Stimulated activated CD4-positive, alpha-beta T cell treated with anti-CD3 and anti-CD28 coated beads, Interleukin-4, amount 100 ng/mL, for 24 hours (primary cell): ENCODE results near the gene SIK3.
"Not testable (repeated sequence)": the region's sequence is repeated elsewhere in the genome, so short reads cannot be mapped to it uniquely, and the experiment has no call there.

Experiments
- DNase-seq: peaks from one replicate; pipeline ENCODE4 v3.0.0-alpha.2; 2020

The SIK3 gene

DNA sequence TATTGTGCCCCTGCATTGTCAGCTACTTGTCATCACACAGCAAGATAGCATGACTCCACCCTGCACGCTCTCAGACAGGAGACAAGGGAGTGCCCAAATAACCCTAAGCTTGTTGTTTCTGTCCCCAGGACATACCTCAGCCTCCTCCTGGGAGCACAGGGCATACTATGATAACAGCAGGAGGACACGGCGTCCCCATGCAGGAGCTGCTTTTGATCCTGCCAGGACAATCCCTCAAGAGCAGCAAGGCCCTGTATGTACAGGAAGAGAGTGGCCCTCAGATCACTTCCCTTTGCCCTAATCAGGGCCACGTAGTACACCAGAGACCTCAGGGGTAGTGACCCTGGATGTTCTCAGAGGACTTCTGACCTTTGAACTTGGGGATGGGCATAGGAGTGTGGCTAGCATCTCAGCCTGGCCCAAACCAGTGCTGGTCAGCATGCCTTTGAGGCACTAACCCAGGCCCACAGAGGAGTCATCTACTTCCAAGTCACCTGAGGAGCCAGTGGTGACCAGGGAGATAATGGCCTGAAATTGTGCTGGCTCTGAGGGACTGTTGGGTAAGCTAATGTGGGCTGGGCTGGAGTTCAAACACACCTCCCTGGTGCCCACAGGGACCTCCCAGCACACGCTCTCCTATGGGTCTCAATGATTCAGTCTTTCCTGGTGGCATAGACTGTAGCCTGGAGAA, 284.3 kb downstream of the SIK3 start:
- no peak for DNase-seq

- DNase-seq, result no peak
These were observed 285.1 kb downstream of the SIK3 start for GRCh38 chr11:116813170-116813569.

DNA sequence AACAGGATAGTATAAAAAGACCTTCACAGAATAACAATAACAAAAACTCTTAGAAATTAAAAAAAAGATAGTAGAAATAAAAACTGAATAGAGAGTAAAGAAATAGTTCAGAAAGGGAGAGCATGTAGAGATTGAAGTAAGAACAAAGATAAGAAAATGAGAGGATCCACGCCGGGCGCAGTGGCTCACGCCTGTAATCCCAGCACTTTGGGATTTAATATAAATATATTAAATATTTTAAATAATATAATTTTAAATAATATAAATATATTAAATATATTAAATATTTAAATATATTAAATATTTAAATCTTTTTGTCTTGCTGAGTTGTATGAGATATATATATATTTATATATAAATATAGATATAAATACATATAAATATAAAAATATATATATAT, 286.1 kb downstream of the SIK3 start:
- DNase-seq, result no peak

GRCh38 chr11:116811194-116811593, 287.0 kb downstream of the SIK3 start:
- no peak for DNase-seq

DNA sequence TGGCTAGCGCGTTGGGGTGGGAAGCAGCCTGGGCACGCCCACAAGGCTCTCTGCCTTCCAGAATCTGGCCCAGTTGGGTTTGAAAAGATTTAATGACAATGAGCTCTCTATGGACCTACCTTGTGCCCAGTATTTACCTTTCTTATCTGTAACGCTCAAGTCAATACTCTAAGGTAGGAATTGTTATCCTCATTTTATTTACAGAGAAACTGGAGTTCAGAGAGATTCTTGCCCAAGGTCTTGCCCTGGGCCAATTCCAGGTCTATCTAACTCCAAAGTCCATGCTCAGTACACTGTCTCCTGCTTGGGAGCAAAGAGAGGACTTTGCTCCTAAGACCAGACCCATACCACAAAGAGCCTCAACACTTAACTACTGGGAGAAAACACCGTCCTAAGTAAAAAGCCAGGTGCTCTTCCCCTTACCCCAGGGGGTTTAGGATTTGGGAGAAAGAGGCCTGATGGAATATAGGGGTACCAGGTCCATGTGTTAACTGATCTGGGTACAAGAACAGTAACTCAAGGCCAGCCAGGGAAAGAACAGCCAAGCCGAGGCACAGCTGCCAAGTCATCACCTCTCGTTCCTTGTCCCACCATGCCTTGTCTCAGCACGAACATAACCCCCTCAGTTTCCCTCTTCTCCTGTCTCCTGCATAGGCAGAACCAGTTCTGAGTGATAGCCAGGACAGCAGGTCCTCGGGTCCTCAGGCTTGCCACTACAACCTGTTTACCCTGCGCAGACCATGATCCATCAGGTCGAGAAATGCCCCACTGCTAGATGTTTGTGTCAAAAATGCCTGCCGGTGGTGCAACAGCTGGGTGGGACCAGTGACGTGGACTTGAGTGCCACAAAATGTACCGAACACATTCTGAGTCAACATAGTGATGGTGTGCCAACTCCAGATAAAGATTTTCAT, 289.7 kb downstream of the SIK3 start:
- DNase-seq, result no peak

GRCh38 chr11:116807601-116808261, 290.5 kb downstream of the SIK3 start:
- DNase-seq, result no peak

- DNase-seq, result no peak
These were observed 294.2 kb downstream of the SIK3 start for GRCh38 chr11:116804001-116804400.

DNA sequence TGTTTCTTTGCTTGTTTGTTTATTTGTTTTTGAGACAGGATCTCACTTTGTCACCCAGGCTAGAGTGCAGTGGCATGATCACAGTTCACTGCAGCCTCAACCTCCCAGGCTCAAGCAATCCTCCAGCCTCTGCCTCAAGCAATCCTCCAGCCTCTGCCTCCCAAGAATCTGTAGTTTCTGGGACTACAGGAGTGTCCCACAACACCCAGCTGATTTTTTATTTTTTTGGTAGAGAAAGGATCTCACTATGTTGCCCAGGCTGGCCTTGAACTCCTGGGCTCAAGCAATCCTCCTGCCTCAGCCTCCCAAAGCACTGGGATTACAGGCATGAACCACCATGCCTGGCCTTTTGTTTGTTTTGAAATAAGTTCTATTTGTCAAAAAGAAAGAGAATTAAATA, 296.6 kb downstream of the SIK3 start:
- not testable (repeated sequence) for DNase-seq

- no peak for DNase-seq
These were observed 297.6 kb downstream of the SIK3 start for GRCh38 chr11:116800610-116801009.

GRCh38 chr11:116798368-116798767, 299.9 kb downstream of the SIK3 start:
- no peak for DNase-seq

GRCh38 chr11:116797816-116798215, 300.4 kb downstream of the SIK3 start:
- no peak for DNase-seq

GRCh38 chr11:116796548-116796947, 301.7 kb downstream of the SIK3 start:
- DNase-seq, result no peak

GRCh38 chr11:116794851-116795250, 303.4 kb downstream of the SIK3 start:
- no peak for DNase-seq

- DNase-seq, result no peak
These were observed 304.5 kb downstream of the SIK3 start for GRCh38 chr11:116793772-116794097.
